ENCODE results near the gene KLRK1. TPM values are rescaled to one million over a fixed set of nuclear protein-coding genes. Genes with fewer than 3 reads are reported as not detected.
"Not testable (repeated sequence)": the region's sequence is repeated elsewhere in the genome, so short reads cannot be mapped to it uniquely, and the experiment has no call there.

The KLRK1 gene
- total RNA-seq, 4 donors from 2014 or later, result 2.7 to 6.5 (median 4.2) TPM

- no peak for ATAC-seq (ENCODE audit: low FRiP score)
- no peak for TF ChIP-seq CTCF (IDR thresholded peaks at IDR 0.05)
- DNase-seq (ENCODE audit: low spot score), result no peak
These were observed 3.5 kb upstream of the KLRK1 start for GRCh38 chr12:10393291-10393690.

GRCh38 chr12:10392394-10392930 lies 2.6 kb upstream of the KLRK1 start:
- DNase-seq (ENCODE audit: low spot score), result no peak
- no peak for TF ChIP-seq CTCF (IDR thresholded peaks at IDR 0.05)

GRCh38 chr12:10390991-10391390 lies 1.1 kb upstream of the KLRK1 start:
- not testable (repeated sequence) for ATAC-seq (ENCODE audit: low FRiP score); DNase-seq (ENCODE audit: low spot score)

More at GRCh38 chr12:10392394-10392930, 2.6 kb upstream of the KLRK1 start:
- ATAC-seq (ENCODE audit: low FRiP score), result no peak

GRCh38 chr12:10388624-10389413 lies 1.0 kb downstream of the KLRK1 start:
- ATAC-seq (ENCODE audit: low FRiP score), result no peak
- no peak for DNase-seq (ENCODE audit: low spot score)
- TF ChIP-seq CTCF (IDR thresholded peaks at IDR 0.05), result no peak

- not testable (repeated sequence) for ATAC-seq (ENCODE audit: low FRiP score); DNase-seq (ENCODE audit: low spot score)
These were observed 2.3 kb downstream of the KLRK1 start for GRCh38 chr12:10387498-10387897.

- DNase-seq (ENCODE audit: low spot score), result no peak
- no peak for TF ChIP-seq CTCF (IDR thresholded peaks at IDR 0.05)
- ATAC-seq (ENCODE audit: low FRiP score), result no peak
These were observed 3.0 kb downstream of the KLRK1 start for GRCh38 chr12:10386857-10387256.

GRCh38 chr12:10385166-10385613 lies 4.7 kb downstream of the KLRK1 start:
- no peak for TF ChIP-seq CTCF (IDR thresholded peaks at IDR 0.05)
- no peak for ATAC-seq (ENCODE audit: low FRiP score)
- DNase-seq (ENCODE audit: low spot score), result no peak

GRCh38 chr12:10384191-10384590 lies 5.7 kb downstream of the KLRK1 start:
- DNase-seq (ENCODE audit: low spot score) (no peak), ATAC-seq (ENCODE audit: low FRiP score) (no peak)
- TF ChIP-seq CTCF (IDR thresholded peaks at IDR 0.05), result no peak

Measured in omental fat pad (tissue), 4 donors.